A549 (cell line): ENCODE data around the gene HOXD12.

Experiments
- BHLHE40 ChIP-seq: IDR thresholded peaks from 2 replicates; pipeline ENCODE4 v1.6.1; 2012; ENCODE audit warnings: low read depth, low read length, inconsistent platforms
- CEBPB ChIP-seq, 2 experiments: fragments of >200 bp in 1 of 2; sonication (Bioruptor Twin) in 1 of 2; formaldehyde crosslinking in 1 of 2; IDR thresholded peaks; 2 replicates each; pipeline ENCODE4 v1.6.1; 2012 to 2016
- KDM5A ChIP-seq: fragments of 200-600 bp; sonication (generic); IDR thresholded peaks from 2 replicates; pipeline ENCODE4 v1.6.1; 2016; ENCODE audit warnings: antibody characterized with exemption, mild to moderate bottlenecking
- MAZ ChIP-seq: fragments of 150-350 bp; IDR thresholded peaks from 2 replicates; pipeline ENCODE4 v1.6.1; 2014; ENCODE audit warnings: antibody characterized with exemption, low read depth, low read length, borderline replicate concordance
- PHF8 ChIP-seq: fragments of 200-600 bp; sonication (generic); IDR thresholded peaks from 2 replicates; pipeline ENCODE4 v1.6.1; 2016; ENCODE audit warnings: low read depth, mild to moderate bottlenecking, antibody characterized with exemption, moderate library complexity, borderline replicate concordance
- POLR2A ChIP-seq: IDR thresholded peaks from 2 replicates; pipeline ENCODE4 v1.6.1; 2012; ENCODE audit warnings: mild to moderate bottlenecking, low read length
- RAD21 ChIP-seq, 2 experiments: fragments of >200 bp in 1 of 2; sonication (Bioruptor Twin) in 1 of 2; formaldehyde crosslinking in 1 of 2; IDR thresholded peaks in 1 of 2; conservative IDR thresholded peaks in 1 of 2; 2 replicates in 1 of 2; 3 replicates in 1 of 2; pipeline ENCODE4 v1.6.1; 2012 to 2018; ENCODE audit warnings: inconsistent platforms in 1 of 2
- RNF2 ChIP-seq: fragments of 200-600 bp; sonication (generic); IDR thresholded peaks from 2 replicates; pipeline ENCODE4 v1.6.1; 2016; ENCODE audit warnings: low read depth, mild to moderate bottlenecking, antibody characterized with exemption, moderate library complexity, borderline replicate concordance
- SMC3 ChIP-seq: fragments of >200 bp; sonication (Bioruptor Twin); formaldehyde crosslinking; IDR thresholded peaks from 3 replicates; pipeline ENCODE4 v1.6.1; 2018; ENCODE audit warnings: inconsistent platforms
- TP53 ChIP-seq: fragments of 250-450 bp; sonication (Bioruptor Pico); IDR thresholded peaks from 2 replicates; pipeline ENCODE4 v1.5.0; 2021; ENCODE audit warnings: mild to moderate bottlenecking, moderate library complexity
- TF ChIP-seq, protein P1 (sequence below): fragments of >200 bp; sonication (Bioruptor Twin); formaldehyde crosslinking; IDR thresholded peaks from 3 replicates; pipeline ENCODE4 v1.5.1; 2016
- TF ChIP-seq, protein P2 (sequence below): IDR thresholded peaks from 2 replicates; pipeline ENCODE4 v1.6.1; 2012; ENCODE audit warnings: low read depth, borderline replicate concordance
- TF ChIP-seq, protein P3 (sequence below): fragments of 150-350 bp; IDR thresholded peaks from 2 replicates; pipeline ENCODE4 v1.6.1; 2014; ENCODE audit warnings: low read depth, mild to moderate bottlenecking, low read length
- TF ChIP-seq, protein P4 (sequence below): fragments of 200-600 bp; sonication (generic); IDR thresholded peaks from 2 replicates; pipeline ENCODE4 v1.6.1; 2016; ENCODE audit warnings: antibody characterized with exemption, mild to moderate bottlenecking, moderate library complexity

DNA sequence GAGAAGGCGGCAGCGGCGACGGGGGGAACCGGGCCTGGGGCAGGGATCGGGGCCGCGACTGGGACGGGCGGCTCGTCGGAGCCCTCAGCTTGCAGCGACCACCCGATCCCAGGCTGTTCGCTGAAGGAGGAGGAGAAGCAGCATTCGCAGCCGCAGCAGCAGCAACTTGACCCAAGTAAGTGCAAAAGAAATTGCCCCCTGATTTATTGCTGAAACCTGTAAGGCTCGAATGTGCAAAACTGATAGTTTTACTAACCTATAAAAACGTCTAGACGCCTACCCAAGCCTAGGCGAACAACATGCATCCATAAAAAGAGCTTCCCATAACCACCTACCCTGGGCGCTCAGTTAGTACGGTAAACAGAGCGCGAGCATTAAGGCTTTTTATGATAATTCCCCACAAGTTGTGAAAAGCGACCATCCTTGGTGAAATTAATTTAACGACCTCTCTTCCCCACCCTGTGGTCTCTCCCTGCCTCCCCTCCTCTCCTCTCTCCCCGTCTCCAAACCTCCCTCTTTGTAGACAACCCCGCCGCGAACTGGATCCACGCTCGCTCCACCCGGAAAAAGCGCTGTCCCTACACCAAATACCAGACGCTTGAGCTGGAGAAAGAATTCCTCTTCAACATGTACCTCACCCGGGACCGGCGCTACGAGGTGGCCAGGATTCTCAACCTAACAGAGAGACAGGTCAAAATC lies 24.0 kb downstream of the HOXD12 start:
- TF ChIP-seq, protein P1, sequence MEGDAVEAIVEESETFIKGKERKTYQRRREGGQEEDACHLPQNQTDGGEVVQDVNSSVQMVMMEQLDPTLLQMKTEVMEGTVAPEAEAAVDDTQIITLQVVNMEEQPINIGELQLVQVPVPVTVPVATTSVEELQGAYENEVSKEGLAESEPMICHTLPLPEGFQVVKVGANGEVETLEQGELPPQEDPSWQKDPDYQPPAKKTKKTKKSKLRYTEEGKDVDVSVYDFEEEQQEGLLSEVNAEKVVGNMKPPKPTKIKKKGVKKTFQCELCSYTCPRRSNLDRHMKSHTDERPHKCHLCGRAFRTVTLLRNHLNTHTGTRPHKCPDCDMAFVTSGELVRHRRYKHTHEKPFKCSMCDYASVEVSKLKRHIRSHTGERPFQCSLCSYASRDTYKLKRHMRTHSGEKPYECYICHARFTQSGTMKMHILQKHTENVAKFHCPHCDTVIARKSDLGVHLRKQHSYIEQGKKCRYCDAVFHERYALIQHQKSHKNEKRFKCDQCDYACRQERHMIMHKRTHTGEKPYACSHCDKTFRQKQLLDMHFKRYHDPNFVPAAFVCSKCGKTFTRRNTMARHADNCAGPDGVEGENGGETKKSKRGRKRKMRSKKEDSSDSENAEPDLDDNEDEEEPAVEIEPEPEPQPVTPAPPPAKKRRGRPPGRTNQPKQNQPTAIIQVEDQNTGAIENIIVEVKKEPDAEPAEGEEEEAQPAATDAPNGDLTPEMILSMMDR: no peak
- TF ChIP-seq TP53 (CRISPR knock-in tag): no peak
- no peak for TF ChIP-seq RNF2
- TF ChIP-seq, protein P2, sequence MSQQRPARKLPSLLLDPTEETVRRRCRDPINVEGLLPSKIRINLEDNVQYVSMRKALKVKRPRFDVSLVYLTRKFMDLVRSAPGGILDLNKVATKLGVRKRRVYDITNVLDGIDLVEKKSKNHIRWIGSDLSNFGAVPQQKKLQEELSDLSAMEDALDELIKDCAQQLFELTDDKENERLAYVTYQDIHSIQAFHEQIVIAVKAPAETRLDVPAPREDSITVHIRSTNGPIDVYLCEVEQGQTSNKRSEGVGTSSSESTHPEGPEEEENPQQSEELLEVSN: no peak
- no peak for TF ChIP-seq POLR2A
- TF ChIP-seq CEBPB (IDR thresholded peaks at IDR 0.05): no peak
- TF ChIP-seq MAZ: no peak
- TF ChIP-seq PHF8: no peak
- no peak for TF ChIP-seq RAD21 (conservative IDR thresholded peaks at IDR 0.05 in 1 of 2, IDR thresholded peaks at IDR 0.05 in 1 of 2)
- TF ChIP-seq, protein P3, sequence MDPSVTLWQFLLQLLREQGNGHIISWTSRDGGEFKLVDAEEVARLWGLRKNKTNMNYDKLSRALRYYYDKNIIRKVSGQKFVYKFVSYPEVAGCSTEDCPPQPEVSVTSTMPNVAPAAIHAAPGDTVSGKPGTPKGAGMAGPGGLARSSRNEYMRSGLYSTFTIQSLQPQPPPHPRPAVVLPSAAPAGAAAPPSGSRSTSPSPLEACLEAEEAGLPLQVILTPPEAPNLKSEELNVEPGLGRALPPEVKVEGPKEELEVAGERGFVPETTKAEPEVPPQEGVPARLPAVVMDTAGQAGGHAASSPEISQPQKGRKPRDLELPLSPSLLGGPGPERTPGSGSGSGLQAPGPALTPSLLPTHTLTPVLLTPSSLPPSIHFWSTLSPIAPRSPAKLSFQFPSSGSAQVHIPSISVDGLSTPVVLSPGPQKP: no peak
- TF ChIP-seq, protein P4, sequence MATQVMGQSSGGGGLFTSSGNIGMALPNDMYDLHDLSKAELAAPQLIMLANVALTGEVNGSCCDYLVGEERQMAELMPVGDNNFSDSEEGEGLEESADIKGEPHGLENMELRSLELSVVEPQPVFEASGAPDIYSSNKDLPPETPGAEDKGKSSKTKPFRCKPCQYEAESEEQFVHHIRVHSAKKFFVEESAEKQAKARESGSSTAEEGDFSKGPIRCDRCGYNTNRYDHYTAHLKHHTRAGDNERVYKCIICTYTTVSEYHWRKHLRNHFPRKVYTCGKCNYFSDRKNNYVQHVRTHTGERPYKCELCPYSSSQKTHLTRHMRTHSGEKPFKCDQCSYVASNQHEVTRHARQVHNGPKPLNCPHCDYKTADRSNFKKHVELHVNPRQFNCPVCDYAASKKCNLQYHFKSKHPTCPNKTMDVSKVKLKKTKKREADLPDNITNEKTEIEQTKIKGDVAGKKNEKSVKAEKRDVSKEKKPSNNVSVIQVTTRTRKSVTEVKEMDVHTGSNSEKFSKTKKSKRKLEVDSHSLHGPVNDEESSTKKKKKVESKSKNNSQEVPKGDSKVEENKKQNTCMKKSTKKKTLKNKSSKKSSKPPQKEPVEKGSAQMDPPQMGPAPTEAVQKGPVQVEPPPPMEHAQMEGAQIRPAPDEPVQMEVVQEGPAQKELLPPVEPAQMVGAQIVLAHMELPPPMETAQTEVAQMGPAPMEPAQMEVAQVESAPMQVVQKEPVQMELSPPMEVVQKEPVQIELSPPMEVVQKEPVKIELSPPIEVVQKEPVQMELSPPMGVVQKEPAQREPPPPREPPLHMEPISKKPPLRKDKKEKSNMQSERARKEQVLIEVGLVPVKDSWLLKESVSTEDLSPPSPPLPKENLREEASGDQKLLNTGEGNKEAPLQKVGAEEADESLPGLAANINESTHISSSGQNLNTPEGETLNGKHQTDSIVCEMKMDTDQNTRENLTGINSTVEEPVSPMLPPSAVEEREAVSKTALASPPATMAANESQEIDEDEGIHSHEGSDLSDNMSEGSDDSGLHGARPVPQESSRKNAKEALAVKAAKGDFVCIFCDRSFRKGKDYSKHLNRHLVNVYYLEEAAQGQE: no peak
- TF ChIP-seq SMC3: no peak
- no peak for TF ChIP-seq BHLHE40
- TF ChIP-seq KDM5A: no peak
